Dermis microvascular lymphatic vessel endothelial cell (primary cell): ENCODE results near the gene MAP7D3. TPM values are rescaled to one million over a fixed set of nuclear protein-coding genes. Genes with fewer than 3 reads are reported as not detected.
A peak's percentile ranks its signal among the peaks of the same experiment; 100 is the strongest.
"Not testable (repeated sequence)": the region's sequence is repeated elsewhere in the genome, so short reads cannot be mapped to it uniquely, and the experiment has no call there.

ENCODE experiments used
- DNase-seq, 2 donors: peaks; one replicate each; pipeline versions ENCODE4 v3.0.0 to v3.0.0-alpha.2; 2010; ENCODE audit warnings: low read depth in 2 of 2
- total RNA-seq: library from RNA; depleted of rRNA; stranded (reverse); fragments of >200 nt; gene quantifications from 2 replicates; pipeline ENCODE4 v1.2.1, GENCODE V29; 2014

Gene MAP7D3
- total RNA-seq, 1 donor from 2014 or later = 14.4 TPM

DNA sequence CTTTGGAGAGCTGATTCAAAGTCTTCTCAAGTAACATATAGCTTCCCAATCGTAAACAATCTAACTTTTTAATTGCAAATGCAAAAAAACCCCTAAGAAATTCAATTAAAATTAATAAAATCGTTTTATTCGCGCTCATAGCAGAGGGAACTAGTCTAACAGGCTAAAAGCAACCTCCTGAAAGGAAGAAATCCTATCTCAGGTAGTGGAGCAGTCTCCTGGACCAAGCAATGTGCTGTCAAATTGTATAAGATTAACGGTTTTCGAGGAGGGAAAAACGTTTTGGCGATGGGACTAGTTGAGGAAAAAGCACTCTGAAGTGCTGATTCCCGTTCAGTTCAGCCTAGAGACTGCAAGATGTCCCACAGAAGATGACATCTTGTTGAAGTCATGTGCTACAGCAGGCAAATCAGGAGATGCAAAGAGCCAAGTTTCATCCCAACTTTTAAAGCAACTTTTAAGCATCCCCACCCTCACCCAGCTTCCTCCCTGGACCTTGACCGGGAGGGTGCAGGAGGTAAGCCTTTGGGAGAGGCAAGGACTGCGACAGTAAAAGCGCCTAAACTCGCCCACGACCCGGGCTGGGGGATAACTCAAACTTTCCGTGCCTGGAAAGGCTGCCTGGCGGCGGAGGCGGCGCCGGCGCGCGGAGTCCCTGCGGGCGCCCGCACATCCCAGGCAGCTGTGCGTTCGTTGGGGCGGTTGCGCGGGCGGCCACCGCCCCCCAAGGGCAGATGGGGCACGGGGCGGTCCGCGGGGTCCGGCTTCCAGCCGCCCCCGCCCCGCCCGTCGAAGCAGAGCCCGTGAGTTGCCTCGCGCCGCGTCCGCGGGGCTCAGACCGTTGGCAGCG lies 784 bp downstream of the MAP7D3 start:
- no peak for DNase-seq

DNA sequence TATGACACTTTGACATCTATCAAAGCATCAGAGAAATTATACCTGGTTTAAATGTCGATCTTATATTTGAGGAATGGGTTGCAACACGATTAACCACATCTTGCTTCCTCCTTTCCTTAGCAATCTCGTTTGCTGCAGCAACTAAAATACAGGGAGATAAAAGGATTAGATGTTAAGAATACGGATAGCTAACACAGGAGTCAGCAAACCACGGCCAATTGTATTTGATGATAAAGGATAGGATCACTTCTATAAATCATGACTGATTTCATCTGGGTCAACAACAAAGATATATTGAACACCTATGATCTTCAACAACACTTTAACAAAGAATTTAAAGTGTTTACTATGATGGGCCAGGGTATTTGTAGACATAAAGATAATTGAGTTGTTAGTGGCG lies 5.0 kb downstream of the MAP7D3 start:
- DNase-seq = no peak

DNA sequence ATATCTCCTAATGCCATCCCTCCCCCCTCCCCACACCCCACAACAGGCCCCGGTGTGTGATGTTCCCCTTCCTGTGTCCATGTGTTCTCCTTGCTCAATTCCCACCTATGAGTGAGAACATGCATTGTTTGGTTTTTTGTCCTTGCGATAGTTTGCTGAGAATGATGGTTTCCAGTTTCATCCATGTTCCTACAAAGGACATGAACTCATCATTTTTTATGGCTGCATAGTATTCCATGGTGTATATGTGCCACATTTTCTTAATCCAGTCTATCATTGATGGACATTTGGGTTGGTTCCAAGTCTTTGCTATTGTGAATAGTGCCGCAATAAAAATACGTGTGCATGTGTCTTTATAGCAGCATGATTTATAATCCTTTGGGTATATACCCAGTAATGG lies 13.4 kb downstream of the MAP7D3 start:
- not testable (repeated sequence) for DNase-seq

DNA sequence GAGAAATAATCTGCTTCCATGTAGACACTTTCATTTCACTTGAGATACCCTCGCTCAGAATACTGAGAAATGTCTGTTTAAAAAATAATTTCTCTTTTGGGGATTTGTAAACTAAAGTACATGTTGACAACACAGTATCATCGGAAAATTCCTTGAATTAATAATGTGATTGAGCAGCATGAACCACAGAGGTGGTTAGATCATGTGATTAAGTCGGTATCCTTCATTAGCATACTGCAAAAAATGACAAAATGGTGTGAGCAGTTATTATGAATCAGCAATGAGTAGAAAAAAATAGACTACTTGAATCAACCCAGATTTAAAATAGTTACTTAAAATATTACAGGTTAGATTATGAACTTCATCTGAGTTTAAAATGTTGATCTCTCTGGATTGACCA lies 14.1 kb downstream of the MAP7D3 start:
- DNase-seq = no peak

DNA sequence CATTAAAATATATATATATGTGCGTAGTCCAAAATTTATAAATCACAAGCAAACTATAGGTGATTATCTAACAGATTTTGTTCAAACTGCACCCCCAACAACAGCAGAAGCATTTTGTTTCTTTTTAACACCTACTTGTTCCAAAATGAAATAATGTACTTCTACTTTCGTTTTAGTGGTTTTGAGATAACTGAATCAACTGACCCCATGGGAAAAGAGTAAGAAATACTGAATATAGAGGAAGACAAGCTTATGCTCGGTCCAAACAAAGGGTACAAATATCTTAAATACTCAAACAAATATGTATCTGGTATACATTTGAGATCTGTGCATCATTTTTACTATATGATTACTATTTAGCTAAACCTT lies 22.4 kb downstream of the MAP7D3 start:
- DNase-seq = no peak

DNA sequence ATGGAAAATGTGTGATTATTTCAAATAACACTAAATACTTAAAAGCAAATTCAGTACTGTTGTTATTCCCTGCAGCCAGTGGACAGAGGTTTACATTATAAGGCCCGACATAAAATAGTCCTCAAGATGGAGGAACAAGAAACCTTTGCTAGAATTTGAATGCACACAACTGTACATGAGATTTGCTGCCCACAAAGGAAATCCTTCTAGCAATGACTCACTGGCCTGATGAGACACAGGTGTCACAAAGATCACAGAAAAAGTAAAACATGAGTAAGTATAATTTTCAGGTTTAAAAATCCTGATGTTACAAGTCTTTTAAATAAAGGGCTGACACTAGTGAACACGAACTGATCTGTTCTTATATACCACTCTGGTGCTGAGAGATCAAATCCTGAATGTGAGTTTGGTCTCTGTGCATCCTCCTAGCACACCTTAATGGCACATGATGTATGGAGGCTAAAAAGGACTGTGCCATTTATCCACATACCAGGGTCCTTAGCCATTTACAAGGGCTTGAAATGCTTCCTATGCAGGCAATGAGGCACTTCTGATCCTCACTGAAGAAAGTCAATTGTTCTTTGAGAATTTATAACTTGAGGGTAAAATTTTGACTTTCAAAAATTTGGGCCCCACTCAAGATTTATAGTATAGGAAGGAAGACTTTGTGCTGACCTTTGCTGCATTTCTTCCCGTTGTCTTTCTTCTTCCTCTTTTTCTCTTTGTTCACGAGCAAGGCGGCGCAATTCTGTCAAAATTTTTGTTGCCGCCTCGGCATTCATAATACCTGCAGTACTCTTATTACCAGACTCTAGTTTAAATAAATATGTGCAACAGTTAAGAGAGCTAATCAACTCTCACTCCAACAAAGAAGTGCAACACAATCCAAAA lies 23.0 kb downstream of the MAP7D3 start:
- DNase-seq = peak in 1 of 2 donors; percentile 53

DNA sequence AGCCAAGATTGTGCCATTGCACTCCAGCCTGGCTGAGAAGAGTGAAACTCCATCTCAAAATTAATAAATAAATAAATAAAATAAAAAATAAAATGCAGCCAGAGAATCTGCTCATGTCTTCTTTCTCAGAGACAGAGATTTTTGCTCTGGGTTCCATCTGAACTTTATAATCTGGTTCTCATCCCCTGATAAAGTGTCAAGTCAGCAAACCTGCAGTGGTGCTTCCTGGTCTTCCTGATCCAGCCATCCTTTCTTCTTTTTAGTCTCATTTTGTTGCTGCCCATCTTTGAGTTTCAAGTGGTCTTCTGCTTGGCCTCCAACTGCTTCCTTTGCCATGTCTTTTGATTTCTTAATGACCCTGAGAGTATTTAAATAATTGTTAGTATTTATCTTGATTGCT lies 24.1 kb downstream of the MAP7D3 start:
- DNase-seq = no peak

DNA sequence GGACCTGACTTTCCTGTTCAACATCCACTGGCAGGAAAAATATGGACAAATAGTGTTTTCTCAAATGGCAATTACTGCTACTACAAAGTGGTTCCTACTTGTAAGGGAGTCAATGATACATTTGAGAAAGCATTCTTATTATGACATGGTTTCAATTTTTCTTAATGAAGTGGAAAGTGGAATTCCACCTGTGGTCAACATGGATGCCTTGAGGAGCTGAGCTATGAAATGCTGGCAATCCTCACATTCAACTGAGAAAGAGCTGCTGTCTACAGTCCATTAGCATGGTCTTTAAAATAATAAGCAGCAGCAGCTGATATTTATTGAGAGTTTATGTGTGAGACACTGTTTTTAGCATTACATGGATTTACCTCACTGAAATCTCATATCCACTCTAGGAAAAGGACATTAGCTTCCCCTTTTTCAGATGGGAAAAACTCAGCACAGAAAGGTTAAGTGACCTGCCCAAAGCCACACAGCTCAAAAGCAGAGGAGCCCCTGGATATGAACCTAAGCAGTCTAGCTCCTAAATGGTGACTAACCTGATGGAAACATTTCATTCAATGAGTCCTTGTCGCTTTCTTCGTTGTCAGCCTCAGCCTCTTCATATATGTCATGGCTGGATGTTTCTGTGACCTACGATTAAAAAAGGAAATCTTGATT lies 29.2 kb downstream of the MAP7D3 start:
- DNase-seq = no peak

DNA sequence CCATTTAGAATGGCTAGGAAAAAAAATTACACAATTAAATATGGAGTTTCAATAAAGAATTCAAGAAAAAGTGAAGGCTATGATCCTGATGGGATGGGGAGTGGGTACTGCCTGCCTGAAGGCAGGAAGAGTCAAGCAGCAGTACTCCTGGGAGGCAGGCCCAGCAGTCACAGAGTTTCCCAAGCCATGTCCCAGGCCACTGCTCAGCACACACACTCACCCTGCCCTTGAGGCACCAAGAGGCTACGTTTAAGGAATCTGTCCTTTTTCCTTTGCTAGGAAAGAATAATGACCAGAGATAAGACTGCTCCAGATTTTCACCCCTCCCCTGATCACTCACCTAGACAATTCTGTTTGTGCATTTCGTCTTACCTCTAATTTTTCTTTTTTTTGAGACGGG lies 30.2 kb downstream of the MAP7D3 start:
- DNase-seq = no peak

DNA sequence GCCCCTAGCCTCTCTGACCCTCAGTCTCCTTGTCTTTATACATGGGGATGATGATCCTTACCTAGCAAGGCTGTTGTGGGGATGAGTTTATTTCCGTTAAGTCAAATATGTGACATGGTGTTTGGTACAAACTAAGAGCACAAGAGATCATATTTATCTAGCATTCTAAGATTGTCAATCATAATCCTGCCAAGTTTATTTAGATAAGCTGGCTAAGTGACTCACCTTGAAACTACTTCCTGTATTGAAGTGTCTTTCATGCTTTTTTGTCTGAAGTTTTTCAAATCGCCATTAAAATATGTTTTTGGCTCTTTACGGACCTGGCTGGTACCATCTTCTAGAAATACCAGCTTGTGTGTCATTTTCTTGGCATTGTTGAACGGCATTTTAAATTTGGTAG lies 30.7 kb downstream of the MAP7D3 start:
- DNase-seq = peak in 1 of 2 donors; percentile 53

DNA sequence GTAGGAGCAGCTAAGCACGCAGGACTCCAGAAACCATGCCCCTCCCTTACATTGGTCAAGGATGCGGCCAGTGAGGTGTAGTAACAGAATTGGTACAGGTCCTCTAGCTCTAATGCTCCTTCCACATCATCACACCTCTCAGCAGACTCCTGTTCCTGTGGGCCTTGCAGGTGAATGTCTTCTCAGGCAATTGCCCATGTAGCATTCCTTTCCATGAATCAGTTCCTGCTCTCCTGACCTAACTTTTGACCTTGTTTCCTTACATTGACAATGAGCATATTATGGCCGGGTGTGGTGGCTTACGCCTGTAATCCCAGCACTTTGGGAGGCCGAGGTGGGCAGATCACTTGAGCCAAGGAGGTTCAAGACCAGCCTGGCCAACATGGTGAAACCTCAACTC lies 31.3 kb downstream of the MAP7D3 start:
- peak; percentile 45 to 58 for DNase-seq

DNA sequence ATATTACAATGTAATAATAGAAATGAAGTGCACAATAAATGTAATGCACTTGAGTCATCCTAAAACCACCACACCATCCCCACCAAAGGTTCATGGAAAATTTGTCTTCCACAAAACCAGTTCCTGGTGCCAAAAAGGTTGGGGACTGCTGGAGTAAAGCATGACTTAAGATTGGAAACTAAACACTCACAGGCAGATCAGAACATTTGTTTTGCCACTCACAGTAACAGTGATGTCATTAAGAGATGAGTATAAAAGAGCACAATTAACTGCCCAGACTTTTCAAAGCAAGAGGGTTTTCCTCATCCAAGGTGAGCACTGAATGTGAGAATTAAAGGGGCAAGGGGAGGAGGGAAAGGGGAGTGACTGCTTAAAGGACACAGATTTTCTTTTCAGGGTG lies 35.6 kb downstream of the MAP7D3 start:
- no peak for DNase-seq

DNA sequence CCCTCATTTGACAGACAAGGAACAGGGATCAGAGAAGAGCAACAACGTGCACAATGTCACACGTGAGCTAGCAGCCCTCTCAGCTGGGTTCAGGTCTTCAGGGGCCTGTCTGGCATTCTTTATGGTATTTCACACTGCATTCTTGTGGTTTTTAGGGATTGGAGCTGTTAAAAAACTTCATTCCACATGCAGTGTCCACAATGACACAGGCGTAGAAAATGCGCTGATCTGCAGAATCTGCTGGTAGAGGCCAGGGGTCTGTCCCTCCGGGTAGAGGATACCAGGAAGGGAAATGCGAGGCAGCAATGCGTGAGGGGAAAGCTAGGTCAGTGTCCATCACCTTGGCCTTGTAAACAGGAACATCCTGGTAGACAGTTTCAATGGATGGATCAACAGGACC lies 36.6 kb downstream of the MAP7D3 start:
- DNase-seq = peak; percentile 92 to 96

DNA sequence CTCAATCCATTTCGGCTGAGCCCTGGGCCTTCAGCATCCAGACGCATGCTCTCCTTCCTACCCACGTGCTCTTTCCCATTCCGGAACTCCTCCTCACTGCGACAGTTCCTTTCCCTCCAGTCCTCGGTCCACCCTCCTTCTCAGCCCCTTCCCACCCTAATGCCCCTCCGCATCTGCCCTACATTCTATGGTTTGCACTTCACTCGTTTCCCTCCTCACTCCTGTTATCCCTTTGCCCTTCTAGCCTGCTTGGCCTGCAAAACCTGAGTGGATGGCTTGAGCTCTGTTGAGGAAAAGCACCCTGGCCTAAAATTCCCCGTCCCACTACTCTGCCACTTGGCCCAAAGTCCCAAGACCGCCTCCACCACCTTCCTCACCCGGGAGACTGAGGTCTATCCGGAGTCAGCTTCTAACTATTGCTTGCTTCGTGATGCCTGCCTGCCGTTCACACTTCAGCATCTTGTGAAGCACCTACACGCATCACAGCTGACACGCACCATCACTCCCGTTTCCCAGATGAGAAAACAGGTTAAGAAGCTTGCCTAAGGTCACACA lies 38.6 kb downstream of the MAP7D3 start:
- no peak for DNase-seq

DNA sequence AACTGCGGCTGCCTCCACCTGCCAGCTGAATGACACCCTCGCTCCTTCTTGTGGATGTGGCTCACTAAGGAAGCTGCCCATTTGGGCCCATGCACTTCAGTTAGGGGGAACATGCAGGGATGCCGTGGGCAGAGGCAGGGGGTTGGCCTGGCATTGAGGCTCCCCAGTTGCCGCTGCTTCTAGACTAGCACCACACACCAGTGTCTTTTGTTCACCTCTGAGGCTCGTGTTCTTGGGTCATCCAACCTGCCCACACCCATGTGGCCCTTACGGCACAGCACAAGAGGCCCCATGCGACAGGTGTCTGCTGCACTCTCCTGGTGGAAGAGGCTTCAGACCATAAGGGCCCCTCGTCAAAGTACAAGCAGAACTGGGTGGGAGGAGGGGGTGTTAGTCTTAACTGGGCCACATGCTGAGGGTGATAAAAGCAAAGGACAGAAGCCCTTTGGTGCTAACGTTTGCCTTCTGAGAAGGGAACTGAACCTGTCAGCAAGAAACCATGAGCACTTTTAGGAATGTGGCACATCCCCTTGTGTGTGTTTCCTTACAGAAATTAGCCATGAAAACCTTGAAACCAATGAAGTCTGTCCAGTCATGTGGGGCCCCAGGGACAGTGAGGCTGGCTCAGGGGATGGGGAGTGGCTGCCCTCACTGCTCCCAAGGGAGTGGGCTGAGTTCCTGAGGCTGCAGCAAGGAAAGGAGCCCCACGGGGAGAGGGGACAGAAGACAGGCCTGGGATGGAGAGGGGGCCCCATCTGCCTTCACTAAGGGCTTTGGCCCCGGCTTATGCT lies 39.2 kb downstream of the MAP7D3 start:
- DNase-seq = no peak

DNA sequence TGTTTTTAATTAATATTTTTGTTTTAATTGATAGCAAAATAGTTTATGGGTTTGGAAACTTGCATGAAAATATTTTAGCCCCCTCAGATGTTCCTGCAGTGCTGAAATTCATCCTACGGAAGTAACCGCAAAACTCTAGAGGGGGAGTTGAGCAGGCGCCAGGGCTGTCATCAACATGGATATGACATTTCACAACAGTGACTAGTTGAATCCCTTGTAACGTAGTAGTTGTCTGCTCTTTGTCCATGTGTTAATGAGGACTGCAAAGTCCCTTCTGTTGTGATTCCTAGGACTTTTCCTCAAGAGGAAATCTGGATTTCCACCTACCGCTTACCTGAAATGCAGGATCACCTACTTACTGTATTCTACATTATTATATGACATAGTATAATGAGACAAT lies 40.4 kb downstream of the MAP7D3 start:
- no peak for DNase-seq

DNA sequence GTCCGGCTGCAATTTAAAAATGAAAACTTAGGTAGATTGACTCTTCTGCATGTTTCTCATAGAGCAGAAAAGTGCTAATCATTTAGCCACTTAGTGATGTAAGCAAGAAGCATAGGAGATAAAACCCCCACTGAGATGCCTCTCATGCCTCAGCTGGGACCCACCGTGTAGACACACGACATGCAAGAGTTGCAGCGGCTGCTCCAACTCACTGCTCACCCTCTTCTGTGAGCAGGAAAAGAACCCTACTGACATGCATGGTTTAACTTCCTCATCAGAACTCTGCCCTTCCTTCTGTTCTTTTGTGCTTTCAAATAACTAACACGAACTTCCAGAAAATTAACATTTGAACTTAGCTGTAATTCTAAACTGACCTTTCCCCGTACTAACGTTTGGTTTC lies 41.0 kb downstream of the MAP7D3 start:
- no peak for DNase-seq

DNA sequence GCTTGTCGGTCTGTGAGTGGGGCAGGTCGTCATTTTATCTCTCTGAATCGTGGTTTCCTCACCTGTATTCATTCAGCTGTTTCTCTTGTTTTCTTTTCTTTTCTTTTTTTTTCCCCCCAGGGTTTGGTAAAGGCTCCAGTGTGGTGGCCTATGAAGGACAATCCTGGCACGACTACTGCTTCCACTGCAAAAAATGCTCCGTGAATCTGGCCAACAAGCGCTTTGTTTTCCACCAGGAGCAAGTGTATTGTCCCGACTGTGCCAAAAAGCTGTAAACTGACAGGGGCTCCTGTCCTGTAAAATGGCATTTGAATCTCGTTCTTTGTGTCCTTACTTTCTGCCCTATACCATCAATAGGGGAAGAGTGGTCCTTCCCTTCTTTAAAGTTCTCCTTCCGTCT lies 41.4 kb downstream of the MAP7D3 start:
- peak; percentile 33 to 80 for DNase-seq

DNA sequence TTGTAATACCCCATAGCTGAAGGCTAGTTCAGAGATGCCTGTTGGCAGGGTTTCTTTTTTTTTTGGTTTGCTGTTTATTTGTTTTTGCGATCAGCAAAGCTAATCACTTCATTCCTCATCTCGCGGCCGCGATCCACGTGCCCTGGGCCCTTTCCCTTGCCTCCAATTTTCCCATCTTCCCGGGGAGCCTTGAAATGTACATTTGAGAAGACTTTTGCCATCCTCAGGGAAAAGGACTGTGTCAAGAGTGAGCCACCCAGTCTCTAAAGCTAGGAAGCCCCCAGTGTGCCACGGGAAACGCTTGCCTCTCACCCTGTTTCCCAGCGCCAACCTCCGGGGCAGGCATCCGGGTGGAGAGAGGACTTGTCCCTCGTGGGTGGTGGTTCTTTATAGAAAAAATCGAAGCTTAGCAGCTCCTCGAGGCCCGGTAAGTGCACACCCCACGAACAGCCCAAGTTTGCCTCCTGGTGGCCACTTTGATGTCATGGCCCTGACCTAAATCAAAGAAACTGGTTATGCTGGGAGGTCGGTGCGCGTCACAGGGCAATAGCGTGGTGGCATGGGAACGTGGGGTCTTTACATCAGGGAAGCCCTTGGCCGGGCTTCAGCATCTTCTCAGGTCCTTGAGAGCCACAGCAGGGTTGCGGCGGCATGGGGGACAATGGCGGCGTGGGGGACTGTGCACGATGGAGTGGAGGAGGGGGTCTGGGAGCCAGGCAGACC lies 42.0 kb downstream of the MAP7D3 start:
- DNase-seq = peak in 1 of 2 donors; percentile 73

DNA sequence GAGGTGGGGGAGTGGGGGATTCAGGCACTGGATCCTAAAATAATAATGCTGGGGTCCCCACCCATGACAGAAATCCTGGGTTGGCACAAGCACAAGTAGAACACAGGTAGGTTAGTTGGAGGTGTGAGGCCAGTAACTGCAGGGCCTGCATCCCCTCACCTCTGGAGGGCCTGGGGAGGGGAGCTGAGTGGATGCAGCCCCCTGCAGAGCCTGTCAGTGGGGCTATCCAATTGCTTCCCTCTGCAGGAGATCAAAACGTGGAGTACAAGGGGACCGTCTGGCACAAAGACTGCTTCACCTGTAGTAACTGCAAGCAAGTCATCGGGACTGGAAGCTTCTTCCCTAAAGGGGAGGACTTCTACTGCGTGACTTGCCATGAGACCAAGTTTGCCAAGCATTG lies 43.7 kb downstream of the MAP7D3 start:
- no peak for DNase-seq
